ENCODE data around the gene DGKI.

GRCh38 chr7:137587326-137587725, 259.4 kb downstream of the DGKI start:
- no peak for TF ChIP-seq CTCF (IDR thresholded peaks at IDR 0.05 in 8 of 11, conservative IDR thresholded peaks at IDR 0.05 in 3 of 11)
- no peak for TF ChIP-seq POLR2A (IDR thresholded peaks at IDR 0.05)

All from spleen (tissue), 7 donors.